Measurements from ENCODE around the gene PTPRN.

PTPRN gene

GRCh38 chr2:219309278-219309677 lies at the start of gene PTPRN:
Gene PTPRN, minus strand, starts transcription at chr2:219309401. Its CDS starts 69 bp downstream, at chr2:219309332.
- TF ChIP-seq ZNF274 (IDR thresholded peaks at IDR 0.05; ENCODE audit: low read depth, low read length) = no peak
- no peak within 1 kb of the TSS for H3K4me3 ChIP-seq (ENCODE audit: low read length)

DNA sequence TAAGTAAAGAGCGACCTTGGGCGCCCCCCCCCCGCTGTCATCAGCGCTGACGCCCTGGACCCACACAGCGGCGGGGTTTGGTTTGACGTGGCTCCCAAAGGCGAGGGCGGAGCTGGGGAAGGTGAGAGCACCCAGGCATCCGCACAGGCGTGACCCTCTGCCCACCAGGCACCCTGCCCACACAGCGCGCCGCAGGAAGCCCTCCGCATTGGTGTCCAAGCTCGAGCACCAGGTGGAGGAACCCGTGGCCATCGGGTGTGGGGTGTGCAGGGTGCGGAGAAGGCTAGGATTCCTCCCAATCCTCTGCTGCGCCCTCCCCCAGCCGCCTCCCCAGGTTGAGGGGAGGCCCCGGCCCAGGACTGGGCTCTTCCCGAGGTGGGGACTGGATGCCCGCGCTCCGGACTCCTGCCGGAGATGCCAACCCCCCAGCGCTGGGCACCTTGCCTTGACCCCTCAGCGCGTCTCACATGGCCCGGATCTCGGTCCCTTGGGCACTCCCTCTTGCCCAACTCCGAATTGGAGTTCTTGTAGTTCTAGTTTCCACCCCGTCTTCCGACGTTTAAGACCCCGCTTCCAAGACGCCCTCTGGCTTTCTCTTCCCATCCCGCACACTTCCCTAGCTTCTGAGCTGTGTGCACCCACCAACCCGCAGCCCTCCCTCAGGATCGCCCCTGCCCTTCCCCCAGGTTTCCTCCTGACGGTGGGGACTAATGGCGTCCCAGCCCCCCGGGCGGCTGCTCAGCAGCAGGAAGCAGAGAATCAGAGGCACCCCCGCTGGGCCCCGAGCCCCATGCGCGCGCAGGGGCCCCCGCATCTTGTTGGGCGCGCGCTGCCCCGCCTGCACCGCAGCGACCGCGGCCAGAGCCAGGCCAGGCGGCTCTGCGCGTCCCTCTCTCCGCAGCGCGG lies 49.2 kb upstream of the PTPRN start:
- no peak overlapping the region for H3K4me3 ChIP-seq (ENCODE audit: low read length)
- TF ChIP-seq ZNF274 (IDR thresholded peaks at IDR 0.05; ENCODE audit: low read depth, low read length) = no peak

DNA sequence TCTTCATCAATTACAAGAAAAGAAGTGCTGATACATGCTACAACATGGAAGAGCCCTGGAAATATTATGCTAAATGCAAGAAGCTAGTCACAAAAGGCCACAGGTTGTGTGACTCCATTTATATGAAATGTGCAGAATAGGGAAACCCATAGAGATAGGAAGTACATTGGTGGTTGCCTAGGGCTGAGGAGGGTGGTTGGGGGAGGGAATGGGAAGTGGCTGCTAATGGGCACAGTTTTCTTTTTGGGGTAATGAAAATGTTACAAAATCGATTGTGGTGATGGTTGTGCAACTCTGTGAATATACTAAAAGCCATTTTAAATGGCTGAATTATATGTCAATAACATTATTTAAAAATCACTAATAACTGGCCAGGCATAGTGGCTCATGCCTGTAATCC lies 47.6 kb upstream of the PTPRN start:
- no peak overlapping the region for H3K4me3 ChIP-seq (ENCODE audit: low read length)
- no peak for TF ChIP-seq ZNF274 (IDR thresholded peaks at IDR 0.05; ENCODE audit: low read depth, low read length)

- TF ChIP-seq ZNF274 (IDR thresholded peaks at IDR 0.05; ENCODE audit: low read depth, low read length) = no peak
Observed at GRCh38 chr2:219354582-219354981, 45.4 kb upstream of the PTPRN start.

GRCh38 chr2:219353129-219353528 lies 43.9 kb upstream of the PTPRN start:
- no peak for TF ChIP-seq ZNF274 (IDR thresholded peaks at IDR 0.05; ENCODE audit: low read depth, low read length)
- H3K4me3 ChIP-seq (ENCODE audit: low read length) = no peak overlapping the region

More at GRCh38 chr2:219354582-219354981, 45.4 kb upstream of the PTPRN start:
- no peak overlapping the region for H3K4me3 ChIP-seq (ENCODE audit: low read length)

- H3K4me3 ChIP-seq (ENCODE audit: low read length) = no peak overlapping the region
- TF ChIP-seq ZNF274 (IDR thresholded peaks at IDR 0.05; ENCODE audit: low read depth, low read length) = no peak
Observed at GRCh38 chr2:219352448-219353023, 43.3 kb upstream of the PTPRN start.

- no peak overlapping the region for H3K4me3 ChIP-seq (ENCODE audit: low read length)
- no peak for TF ChIP-seq ZNF274 (IDR thresholded peaks at IDR 0.05; ENCODE audit: low read depth, low read length)
Observed at GRCh38 chr2:219350710-219351221, 41.6 kb upstream of the PTPRN start.

DNA sequence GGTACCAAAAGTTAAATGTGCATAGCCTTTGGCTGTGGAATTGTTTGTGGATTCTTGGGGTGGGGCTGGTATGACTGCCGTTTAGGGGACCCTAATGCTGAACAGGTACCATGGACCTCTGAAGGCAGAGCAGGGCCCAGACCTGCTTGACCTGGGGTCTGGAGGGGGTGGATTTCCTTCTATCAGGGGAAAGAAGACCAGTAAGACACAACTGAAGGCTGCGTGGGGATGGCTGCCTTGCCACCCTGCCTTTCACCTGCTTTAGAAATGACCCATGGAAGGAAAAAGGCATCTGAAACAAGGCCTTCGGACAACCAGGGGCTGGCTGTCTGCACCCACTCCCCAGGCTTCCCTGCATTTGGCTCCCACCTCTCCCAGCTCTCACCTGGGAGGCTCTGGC lies 41.0 kb upstream of the PTPRN start:
- TF ChIP-seq ZNF274 (IDR thresholded peaks at IDR 0.05; ENCODE audit: low read depth, low read length) = no peak
- H3K4me3 ChIP-seq (ENCODE audit: low read length) = no peak overlapping the region

DNA sequence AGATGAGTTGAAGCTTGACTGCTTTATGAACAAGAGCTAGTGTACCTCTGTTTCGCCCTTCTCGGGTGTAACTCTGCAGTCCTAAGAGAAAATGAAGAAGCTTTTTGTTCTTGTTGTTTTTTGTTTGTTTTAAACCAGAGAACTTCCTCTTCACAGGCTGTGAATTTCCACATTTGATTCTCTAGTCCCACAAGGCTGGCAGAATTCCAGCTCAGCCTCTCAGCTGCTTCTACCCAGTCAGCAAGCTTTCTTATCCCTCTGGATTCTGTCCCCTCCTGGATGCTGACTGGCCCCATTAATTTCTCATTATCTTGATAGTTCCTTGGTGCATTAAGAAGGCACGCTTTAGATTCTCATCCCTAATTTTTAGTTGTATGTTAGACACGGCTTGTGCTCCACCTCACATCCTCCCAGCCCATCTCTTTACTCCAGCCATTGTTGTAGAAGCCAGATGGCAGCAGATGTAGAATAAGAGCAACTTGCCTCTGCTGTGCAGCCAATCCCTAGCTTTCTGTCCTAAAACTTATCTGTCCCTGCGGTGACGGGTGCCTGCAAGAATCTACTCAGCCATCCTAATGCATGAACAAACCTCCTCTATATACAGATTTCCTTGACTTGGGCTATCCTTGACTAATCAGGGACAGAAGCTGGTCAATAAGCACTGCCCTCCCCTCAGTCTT lies 35.7 kb upstream of the PTPRN start:
- no peak overlapping the region for H3K4me3 ChIP-seq (ENCODE audit: low read length)
- TF ChIP-seq ZNF274 (IDR thresholded peaks at IDR 0.05; ENCODE audit: low read depth, low read length) = no peak

GRCh38 chr2:219335373-219335786 lies 26.2 kb upstream of the PTPRN start:
- no peak for TF ChIP-seq ZNF274 (IDR thresholded peaks at IDR 0.05; ENCODE audit: low read depth, low read length)
- no peak overlapping the region for H3K4me3 ChIP-seq (ENCODE audit: low read length)

DNA sequence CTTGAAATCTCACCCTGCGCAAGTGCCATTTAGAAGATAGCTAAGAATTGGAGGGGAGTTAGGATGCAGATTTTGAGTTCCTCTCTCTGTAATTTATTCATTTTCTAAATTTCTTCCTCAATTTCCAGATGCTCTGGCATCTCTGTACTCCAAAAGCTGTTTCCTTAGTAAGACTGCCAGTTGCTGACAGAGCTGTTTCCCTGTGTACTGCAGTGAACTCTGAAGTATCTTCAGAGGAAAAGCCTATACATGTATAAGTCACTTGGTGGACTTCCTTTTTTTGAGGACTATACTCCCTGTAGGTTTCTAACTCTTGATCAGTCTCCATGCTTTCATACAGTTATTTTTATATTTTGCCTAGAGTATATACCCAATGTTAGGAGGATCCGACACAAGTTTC lies 24.9 kb upstream of the PTPRN start:
- no peak overlapping the region for H3K4me3 ChIP-seq (ENCODE audit: low read length)
- TF ChIP-seq ZNF274 (IDR thresholded peaks at IDR 0.05; ENCODE audit: low read depth, low read length) = no peak

DNA sequence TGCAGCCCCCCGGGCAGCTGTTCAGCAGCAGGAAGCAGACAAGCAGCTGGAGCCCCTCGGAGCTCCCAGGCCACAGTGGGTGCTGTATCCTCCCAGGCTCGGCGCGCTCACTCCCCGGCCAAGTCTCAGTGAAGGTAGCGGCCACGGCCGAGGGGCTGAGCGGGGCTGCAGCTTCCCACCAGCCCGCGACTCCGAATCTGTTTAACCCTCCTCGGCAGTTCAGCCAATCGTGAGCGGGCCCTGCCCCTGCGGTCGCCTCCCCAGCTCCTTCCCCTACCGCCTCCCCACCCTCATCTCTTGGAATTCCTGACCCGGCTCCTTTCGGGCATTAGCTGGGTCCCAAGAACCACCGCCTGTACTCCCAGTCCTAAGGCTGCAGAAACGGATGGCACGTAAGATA lies 23.3 kb upstream of the PTPRN start, which contains the start of gene RESP18:
Gene RESP18 (minus strand): TSS at position 203 of the 400 bp plus-strand sequence.
- H3K4me3 ChIP-seq (ENCODE audit: low read length) = no peak within 1 kb of the TSS
- TF ChIP-seq ZNF274 (IDR thresholded peaks at IDR 0.05; ENCODE audit: low read depth, low read length) = no peak

DNA sequence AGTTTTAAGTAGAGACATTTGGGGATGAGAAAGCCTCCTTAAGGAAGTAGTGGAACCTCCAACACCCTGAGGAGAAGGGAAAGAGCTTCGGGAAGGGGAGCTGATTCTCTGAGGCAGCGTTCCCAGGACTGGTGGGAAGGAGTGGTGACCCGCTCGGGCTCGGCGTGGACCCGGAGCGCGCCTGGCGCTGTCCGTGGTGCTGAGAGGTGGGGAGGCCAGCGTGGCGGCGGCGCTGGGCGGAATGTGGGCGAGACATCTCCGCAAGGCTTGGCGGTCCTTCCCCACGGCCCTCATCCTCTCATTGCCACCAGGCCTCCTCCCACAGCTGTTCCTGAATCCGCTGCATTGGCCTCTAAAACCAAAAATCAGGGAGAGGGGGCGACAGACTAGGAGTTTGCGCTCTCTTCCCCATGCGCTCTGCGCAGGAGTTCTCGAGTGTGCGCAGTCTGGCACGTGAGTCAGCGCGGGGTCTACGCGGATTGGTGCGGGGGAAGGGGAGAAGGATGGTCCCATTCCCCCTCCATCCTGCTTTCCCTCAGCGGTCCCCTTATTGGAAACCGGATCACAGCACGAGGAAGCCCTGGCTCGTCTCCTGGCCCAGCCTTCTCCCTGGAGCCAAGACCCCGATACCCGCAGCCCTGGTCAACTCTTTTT lies 22.5 kb upstream of the PTPRN start:
- no peak for TF ChIP-seq ZNF274 (IDR thresholded peaks at IDR 0.05; ENCODE audit: low read depth, low read length)

GRCh38 chr2:219327719-219328118 lies 18.5 kb upstream of the PTPRN start:
- no peak for TF ChIP-seq ZNF274 (IDR thresholded peaks at IDR 0.05; ENCODE audit: low read depth, low read length)
- no peak overlapping the region for H3K4me3 ChIP-seq (ENCODE audit: low read length)

More for the DNA sequence above, 22.5 kb upstream of the PTPRN start:
- no peak overlapping the region for H3K4me3 ChIP-seq (ENCODE audit: low read length)
